Stimulated activated naive CD4-positive, alpha-beta T cell (primary cell): ENCODE data around the gene XYLT2.
"Not testable (repeated sequence)": the region's sequence is repeated elsewhere in the genome, so short reads cannot be mapped to it uniquely, and the experiment has no call there.

Source experiments
- DNase-seq, 6 experiments: peaks; one replicate each; lab custom pipeline; 2025; lab: John Stamatoyannopoulos, UW

Gene XYLT2

DNA sequence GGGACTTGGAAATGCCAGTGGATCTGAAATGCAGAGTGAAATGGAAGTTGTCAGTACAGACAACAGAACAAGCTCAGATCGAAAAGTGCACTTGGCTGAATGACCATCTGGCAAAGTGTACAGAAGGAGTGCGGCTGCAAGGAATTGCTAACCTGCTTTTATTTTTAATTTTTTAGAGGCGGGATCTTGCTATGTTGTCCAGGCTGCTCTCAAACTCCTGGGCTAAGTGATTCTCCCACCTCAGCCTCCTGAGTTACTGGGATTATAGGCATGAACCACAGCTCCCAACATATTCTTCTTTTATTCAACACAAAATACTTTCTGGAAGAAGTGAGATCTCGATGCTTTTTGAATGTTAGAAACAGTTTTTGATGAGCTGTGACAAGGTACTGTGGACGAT, 47.8 kb downstream of the XYLT2 start:
- DNase-seq = no peak

DNA sequence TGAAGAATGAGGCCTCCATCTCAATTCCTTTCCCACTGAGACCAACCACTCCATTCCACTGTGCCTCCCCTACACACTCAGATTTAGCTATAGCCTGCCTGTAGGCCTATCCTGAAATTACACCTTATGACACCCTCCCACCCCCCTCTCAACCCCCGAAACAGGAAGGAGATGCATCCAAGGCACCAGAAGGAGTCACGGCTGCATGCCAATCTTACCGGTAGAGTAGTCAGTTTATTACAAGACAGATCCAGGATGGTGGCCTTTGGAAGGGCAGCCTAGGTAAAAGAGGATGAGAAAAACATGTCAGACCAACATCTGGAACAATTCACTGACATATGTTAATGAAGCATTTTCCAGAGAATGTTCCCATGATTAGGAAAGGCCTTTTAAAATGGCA, 48.8 kb downstream of the XYLT2 start:
- no peak for DNase-seq

DNA sequence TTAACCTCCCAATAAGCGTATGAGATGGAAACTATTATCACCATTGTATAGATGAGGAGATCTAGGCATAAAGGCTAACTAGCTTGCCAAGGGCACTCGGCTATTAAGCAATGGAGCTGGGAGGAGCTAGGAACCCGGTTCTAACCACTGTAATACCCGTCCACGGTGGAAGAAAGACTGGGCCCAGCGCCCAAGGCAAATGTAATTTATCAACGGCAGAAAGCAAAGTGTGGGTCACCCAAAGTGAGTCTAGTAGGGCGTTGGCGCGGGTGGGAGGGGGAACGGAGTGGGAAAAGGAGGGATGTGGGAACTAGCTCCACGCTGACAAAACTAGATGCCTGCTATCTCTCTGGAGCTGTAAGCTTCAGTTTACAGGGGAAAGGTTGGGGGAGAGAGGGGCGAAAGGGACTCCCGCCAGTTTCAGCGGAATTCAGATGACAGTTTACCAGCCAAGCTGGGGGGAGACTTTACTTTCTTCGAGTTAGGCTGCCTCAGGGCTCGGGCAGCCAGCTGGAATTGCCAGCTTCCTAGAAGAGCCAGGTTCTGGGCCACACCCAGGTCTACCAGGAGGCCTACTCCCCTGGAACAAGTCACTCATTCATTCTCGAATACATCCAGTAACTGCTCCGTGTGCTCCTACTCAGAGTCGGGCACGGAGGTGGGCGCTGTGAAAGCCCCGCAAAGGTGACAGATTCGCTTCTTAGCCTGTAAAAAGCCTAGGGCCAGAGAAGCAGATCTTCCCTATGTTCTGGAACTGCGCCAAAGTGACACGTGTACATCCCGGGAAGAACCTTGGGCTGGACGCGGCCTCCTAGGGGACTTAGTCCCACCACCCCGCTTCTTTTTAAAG, 50.6 kb downstream of the XYLT2 start:
- peak in 2 of 6 experiments; percentile 31 to 33 for DNase-seq

DNA sequence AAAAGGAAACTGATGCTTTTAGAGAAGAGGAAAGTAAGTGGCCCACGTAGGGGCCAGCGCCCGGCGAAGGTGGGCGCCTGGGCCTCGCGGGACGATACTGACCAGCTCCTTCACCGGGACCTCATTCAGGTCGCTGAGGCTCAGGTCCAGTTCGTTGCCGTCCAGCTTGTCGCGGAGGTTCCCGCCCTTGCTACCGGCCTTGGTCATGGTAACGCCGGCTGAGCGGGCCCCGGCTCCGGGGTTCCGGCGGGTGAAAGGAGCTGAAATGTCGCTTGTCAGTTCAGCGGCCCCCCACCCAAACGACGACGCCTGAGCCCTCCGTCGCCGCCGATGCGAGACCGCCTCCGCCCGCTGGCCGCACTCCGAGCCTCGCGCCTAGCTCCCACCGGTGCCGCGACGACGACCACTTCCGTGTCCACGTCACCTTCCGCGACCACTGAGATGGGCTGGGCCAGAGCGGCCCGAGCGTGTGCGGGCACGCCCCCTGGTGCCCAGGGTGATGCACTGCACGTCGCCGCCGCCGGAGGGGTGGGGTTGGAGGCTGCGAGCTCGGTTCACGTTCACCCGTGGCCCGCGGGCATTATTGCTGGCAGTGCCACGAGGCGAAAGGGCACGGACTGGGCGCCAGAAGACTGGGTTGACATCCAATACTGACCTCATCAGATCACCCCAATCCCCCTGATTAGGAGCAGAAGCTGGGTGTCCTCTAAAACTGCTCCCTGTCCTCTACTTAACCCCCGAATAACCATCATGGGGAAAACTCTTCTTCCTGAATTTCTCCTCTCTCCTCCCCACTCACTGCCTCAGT, 51.4 kb downstream of the XYLT2 start, which contains the start of gene LRRC59:
LRRC59 (minus strand) TSS at position 413 of the 808 bp plus-strand sequence; CDS start at position 207, 206 bp downstream.
- peak; percentile 80 to 95 (median 89) for DNase-seq

DNA sequence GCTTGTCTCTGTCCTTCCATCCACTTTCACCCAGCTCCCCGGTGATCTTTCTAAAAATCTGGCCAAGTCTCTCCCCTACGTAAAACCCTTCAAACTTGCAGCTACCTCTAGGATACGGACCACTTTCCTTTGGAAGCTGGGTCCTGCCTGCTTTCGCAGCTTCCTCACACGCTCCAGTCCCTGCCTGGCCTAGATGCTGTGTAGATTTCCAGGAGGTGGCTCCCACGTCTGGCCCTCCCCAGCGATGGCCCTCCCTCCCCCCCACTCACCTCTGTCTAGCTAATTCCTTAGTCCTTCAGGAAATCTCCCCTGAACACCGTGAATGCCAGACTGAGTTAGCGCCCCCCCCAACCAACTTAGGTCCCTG, 52.0 kb downstream of the XYLT2 start:
- DNase-seq = peak in 1 of 6 experiments; percentile 10

DNA sequence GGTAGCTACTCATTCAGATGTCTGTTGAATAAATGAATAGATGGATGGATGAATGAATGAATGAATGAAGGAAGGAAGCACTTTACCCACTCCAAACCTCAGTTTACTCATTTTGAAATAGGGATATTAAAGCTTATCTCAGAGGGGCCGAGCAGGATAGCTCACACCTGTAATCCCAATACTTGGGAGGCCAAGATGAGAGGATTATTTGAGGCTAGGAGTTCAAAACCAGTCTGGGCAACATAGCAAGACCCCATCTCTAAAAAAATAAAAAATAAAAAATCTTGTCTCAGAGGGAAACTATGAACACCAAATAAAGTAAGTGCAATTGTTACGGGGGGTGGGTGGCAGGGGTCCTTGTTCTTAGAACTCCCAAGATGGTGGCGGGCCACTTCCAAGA, 52.7 kb downstream of the XYLT2 start:
- not testable (repeated sequence) for DNase-seq

DNA sequence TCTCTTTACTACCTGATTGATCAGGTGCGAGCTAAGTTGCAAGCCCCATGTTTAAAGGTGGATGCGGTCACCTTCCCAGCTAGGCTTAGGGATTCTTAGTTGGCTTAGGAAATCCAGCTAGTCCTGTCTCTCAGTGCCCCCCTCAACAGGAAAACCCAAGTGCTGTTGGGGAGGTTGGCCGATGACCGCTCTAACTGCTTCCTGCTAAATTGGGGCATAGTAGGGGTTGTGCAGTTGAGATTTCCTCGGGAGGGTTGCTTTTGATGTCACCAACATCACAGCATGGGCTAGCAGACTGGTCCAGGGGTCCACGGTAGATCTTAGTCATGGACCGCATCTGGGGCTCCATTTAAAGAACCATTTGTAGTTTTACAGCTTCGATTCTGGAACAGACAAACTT, 53.7 kb downstream of the XYLT2 start:
- DNase-seq = not testable (repeated sequence)

DNA sequence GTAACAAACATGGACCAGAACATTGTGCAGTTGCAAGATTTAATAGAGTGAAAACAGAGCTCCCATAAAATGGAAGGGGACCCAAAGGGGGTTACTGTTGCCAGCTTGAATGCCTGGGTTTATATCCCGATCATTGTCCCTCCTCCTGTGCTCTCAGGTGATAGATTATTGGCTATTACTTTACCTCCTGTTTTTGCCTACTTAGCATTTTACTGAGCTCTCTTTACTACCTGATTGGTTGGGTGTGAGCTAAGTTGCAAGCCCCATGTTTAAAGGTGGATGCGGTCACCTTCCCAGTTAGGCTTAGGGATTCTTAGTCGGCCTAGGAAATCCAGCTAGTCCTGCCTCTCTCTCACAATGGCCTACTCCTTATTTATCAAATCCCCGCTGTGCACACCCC, 59.4 kb downstream of the XYLT2 start:
- not testable (repeated sequence) for DNase-seq

DNA sequence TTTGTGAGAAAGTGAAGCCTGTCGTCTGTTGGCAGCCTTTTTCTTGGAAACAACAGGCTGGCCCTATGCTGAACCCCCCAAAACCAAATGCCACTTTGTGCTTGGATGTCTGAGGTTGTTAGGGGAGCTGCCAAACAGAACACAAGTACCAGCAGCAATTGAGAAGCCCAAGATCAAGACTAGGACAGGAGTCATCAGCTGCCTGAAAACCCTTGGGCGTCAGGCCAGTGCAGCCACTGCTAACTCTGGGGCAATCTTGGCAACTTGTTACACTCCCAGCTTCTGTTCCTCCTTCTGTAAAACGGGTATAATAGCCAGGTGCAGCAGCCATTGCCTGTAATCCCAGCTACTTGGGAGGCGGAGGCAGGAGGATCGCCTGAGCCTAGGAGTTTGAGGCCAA, 60.7 kb downstream of the XYLT2 start:
- no peak for DNase-seq

DNA sequence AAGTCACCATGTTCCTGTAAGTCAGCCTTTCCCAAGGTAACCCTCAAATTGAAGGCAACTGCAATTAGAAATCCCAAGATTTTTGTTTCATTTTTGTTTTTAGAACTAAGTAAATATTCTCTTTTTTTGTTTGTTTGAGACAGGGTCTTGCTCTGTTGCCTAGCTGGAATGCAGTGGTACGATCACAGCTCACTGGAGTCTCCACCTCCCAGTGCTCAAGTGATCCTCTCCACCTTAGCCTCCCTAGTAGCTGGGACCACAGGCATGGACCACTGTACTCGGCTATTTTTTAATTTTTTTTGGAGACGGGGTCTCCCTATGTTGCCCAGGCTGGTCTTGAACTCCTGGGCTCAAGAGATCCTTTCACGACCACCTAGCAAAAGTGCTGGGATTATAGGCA, 62.0 kb downstream of the XYLT2 start:
- DNase-seq = no peak
